ENCODE results near the gene SDK2.

DNA sequence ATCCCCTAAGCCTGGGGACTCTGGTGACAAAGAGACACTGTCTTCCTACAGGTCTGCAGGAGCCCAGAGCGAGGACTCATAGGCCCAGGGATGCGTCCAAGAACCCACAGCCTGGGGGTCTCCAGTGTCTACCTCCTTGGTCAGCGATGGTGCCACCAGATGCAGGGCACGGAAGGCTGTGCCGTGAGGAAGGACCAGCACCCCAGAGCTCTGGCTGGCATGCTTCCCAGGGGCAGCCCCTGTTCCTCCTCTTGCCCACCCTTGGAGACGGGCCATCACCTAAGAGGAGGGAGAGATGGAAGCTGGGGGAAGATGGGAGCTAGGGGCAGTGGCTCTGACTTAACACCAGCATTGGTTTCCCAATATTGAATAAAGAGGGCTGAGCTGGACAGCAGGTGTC, 125.2 kb downstream of the SDK2 start:
- TF ChIP-seq, protein P1, sequence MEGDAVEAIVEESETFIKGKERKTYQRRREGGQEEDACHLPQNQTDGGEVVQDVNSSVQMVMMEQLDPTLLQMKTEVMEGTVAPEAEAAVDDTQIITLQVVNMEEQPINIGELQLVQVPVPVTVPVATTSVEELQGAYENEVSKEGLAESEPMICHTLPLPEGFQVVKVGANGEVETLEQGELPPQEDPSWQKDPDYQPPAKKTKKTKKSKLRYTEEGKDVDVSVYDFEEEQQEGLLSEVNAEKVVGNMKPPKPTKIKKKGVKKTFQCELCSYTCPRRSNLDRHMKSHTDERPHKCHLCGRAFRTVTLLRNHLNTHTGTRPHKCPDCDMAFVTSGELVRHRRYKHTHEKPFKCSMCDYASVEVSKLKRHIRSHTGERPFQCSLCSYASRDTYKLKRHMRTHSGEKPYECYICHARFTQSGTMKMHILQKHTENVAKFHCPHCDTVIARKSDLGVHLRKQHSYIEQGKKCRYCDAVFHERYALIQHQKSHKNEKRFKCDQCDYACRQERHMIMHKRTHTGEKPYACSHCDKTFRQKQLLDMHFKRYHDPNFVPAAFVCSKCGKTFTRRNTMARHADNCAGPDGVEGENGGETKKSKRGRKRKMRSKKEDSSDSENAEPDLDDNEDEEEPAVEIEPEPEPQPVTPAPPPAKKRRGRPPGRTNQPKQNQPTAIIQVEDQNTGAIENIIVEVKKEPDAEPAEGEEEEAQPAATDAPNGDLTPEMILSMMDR (tag by site-specific recombination; IDR thresholded peaks at IDR 0.05): no peak
- TF ChIP-seq ZNF624 (tag by site-specific recombination; IDR thresholded peaks at IDR 0.05): no peak
- TF ChIP-seq, protein P2, sequence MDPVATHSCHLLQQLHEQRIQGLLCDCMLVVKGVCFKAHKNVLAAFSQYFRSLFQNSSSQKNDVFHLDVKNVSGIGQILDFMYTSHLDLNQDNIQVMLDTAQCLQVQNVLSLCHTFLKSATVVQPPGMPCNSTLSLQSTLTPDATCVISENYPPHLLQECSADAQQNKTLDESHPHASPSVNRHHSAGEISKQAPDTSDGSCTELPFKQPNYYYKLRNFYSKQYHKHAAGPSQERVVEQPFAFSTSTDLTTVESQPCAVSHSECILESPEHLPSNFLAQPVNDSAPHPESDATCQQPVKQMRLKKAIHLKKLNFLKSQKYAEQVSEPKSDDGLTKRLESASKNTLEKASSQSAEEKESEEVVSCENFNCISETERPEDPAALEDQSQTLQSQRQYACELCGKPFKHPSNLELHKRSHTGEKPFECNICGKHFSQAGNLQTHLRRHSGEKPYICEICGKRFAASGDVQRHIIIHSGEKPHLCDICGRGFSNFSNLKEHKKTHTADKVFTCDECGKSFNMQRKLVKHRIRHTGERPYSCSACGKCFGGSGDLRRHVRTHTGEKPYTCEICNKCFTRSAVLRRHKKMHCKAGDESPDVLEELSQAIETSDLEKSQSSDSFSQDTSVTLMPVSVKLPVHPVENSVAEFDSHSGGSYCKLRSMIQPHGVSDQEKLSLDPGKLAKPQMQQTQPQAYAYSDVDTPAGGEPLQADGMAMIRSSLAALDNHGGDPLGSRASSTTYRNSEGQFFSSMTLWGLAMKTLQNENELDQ (tag by site-specific recombination; IDR thresholded peaks at IDR 0.05; ENCODE audit: low read depth): no peak
- no peak for TF ChIP-seq ZNF274 (IDR thresholded peaks at IDR 0.05; ENCODE audit: low read length)
- TF ChIP-seq ZNF274 (tag by site-specific recombination; IDR thresholded peaks at IDR 0.05; ENCODE audit: borderline replicate concordance): no peak
- TF ChIP-seq GLI4 (tag by site-specific recombination; IDR thresholded peaks at IDR 0.05): no peak
- no peak for TF ChIP-seq ZXDB (tag by site-specific recombination; IDR thresholded peaks at IDR 0.05)
- TF ChIP-seq ZNF701 (tag by site-specific recombination; IDR thresholded peaks at IDR 0.05): no peak
- no peak for TF ChIP-seq ZNF335 (tag by site-specific recombination; conservative IDR thresholded peaks at IDR 0.05)
